ENCODE results near the gene MBTPS2. TPM values are rescaled to one million over a fixed set of nuclear protein-coding genes. Genes with fewer than 3 reads are reported as not detected.

The MBTPS2 gene
- total RNA-seq, 1 experiment from 2014 or later = 23.2 TPM

DNA sequence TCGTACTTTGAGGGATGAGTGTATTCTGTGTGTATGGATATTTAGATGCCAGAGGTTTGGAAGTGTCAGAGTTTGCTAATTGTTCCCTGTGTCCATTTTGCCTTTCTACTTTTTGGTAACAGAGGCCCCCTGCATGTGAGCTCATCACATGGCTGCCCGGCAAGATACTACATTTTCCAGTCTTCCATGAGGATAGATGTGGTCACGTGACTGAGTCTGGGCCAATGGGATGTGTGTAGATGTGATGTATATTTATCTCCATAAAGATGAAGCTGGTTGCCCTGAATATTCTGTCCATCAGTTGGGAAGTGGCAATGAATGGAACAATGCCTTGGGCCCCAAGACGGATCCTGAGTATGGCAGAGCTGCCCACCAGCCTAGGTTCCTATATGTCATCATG, 72.1 kb downstream of the MBTPS2 start:
- Histone ChIP-seq H3K9me3 (ENCODE audit: low read depth, low read length, poor library complexity, severe bottlenecking) (no peaks in the 10 kb centered on the region), H3K27me3 (replicated peaks; ENCODE audit: insufficient read depth, low read depth, low read length, poor library complexity) (no peaks in the 10 kb centered on the region), H3K36me3 (ENCODE audit: insufficient read depth, low read length, poor library complexity, severe bottlenecking) (no peaks in the 10 kb centered on the region), H3K27ac (ENCODE audit: low read depth, low read length, poor library complexity, severe bottlenecking) (no peak overlapping the region), H3K4me3 (ENCODE audit: low read depth, low read length, poor library complexity, severe bottlenecking) (no peak overlapping the region), H3K4me1 (ENCODE audit: insufficient read depth, low read length, poor library complexity, severe bottlenecking) (peaks cover 10% of the 10 kb centered on the region)
- POLR2A ChIA-PET (ENCODE audit: low non-redundant PET) = no interaction called here
- TF ChIP-seq, protein P1, sequence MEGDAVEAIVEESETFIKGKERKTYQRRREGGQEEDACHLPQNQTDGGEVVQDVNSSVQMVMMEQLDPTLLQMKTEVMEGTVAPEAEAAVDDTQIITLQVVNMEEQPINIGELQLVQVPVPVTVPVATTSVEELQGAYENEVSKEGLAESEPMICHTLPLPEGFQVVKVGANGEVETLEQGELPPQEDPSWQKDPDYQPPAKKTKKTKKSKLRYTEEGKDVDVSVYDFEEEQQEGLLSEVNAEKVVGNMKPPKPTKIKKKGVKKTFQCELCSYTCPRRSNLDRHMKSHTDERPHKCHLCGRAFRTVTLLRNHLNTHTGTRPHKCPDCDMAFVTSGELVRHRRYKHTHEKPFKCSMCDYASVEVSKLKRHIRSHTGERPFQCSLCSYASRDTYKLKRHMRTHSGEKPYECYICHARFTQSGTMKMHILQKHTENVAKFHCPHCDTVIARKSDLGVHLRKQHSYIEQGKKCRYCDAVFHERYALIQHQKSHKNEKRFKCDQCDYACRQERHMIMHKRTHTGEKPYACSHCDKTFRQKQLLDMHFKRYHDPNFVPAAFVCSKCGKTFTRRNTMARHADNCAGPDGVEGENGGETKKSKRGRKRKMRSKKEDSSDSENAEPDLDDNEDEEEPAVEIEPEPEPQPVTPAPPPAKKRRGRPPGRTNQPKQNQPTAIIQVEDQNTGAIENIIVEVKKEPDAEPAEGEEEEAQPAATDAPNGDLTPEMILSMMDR (conservative IDR thresholded peaks at IDR 0.05; ENCODE audit: low read depth, low read length) = no peak
- intact Hi-C loops (cut with micrococcal nuclease; ENCODE audit: unreplicated experiment) = no loop called here
- DNase-seq (ENCODE audit: low spot score) = no peak
- no TSS peak for BruUV-seq (replicated peaks)
- CTCF ChIA-PET = no interaction called here

GRCh38 chrX:21912220-21912619, 72.8 kb downstream of the MBTPS2 start:
- no peak overlapping the region for H3K4me3 ChIP-seq (ENCODE audit: low read depth, low read length, poor library complexity, severe bottlenecking)
- POLR2A ChIA-PET (ENCODE audit: low non-redundant PET) = no interaction called here
- peaks cover 2% of the 10 kb centered on the region for H3K4me1 ChIP-seq (ENCODE audit: insufficient read depth, low read length, poor library complexity, severe bottlenecking)
- H3K27me3 ChIP-seq (replicated peaks; ENCODE audit: insufficient read depth, low read depth, low read length, poor library complexity) = no peaks in the 10 kb centered on the region
- CTCF ChIA-PET = no interaction called here
- no peaks in the 10 kb centered on the region for H3K36me3 ChIP-seq (ENCODE audit: insufficient read depth, low read length, poor library complexity, severe bottlenecking)
- TF ChIP-seq EZH2 (IDR thresholded peaks at IDR 0.05; ENCODE audit: borderline replicate concordance, low read depth, low read length, poor library complexity, severe bottlenecking) = no peak
- TF ChIP-seq, protein P1 (conservative IDR thresholded peaks at IDR 0.05; ENCODE audit: low read depth, low read length) = no peak
- intact Hi-C loops (cut with micrococcal nuclease; ENCODE audit: unreplicated experiment) = no loop called here
- BruUV-seq (replicated peaks) = no TSS peak
- DNase-seq (ENCODE audit: low spot score) = no peak
- H3K9me3 ChIP-seq (ENCODE audit: low read depth, low read length, poor library complexity, severe bottlenecking) = no peaks in the 10 kb centered on the region
- H3K27ac ChIP-seq (ENCODE audit: low read depth, low read length, poor library complexity, severe bottlenecking) = no peak overlapping the region

- BruUV-seq (replicated peaks) = no TSS peak
- H3K9me3 ChIP-seq (ENCODE audit: low read depth, low read length, poor library complexity, severe bottlenecking) = no peaks in the 10 kb centered on the region
- intact Hi-C loops (cut with micrococcal nuclease; ENCODE audit: unreplicated experiment) = no loop called here
- CTCF ChIA-PET = no interaction called here
- no peak for DNase-seq (ENCODE audit: low spot score)
- TF ChIP-seq, protein P1 (conservative IDR thresholded peaks at IDR 0.05; ENCODE audit: low read depth, low read length) = no peak
- TF ChIP-seq EZH2 (IDR thresholded peaks at IDR 0.05; ENCODE audit: borderline replicate concordance, low read depth, low read length, poor library complexity, severe bottlenecking) = no peak
- no peaks in the 10 kb centered on the region for H3K36me3 ChIP-seq (ENCODE audit: insufficient read depth, low read length, poor library complexity, severe bottlenecking)
- no peaks in the 10 kb centered on the region for H3K4me1 ChIP-seq (ENCODE audit: insufficient read depth, low read length, poor library complexity, severe bottlenecking)
- H3K27me3 ChIP-seq (replicated peaks; ENCODE audit: insufficient read depth, low read depth, low read length, poor library complexity) = no peaks in the 10 kb centered on the region
- no peak overlapping the region for H3K27ac ChIP-seq (ENCODE audit: low read depth, low read length, poor library complexity, severe bottlenecking)
- POLR2A ChIA-PET (ENCODE audit: low non-redundant PET) = no interaction called here
- H3K4me3 ChIP-seq (ENCODE audit: low read depth, low read length, poor library complexity, severe bottlenecking) = no peak overlapping the region
These were observed 73.6 kb downstream of the MBTPS2 start for GRCh38 chrX:21912989-21913388.
